AG08395 (cell line): ENCODE measurements around the gene KIFC1.
"Not testable (repeated sequence)": the region's sequence is repeated elsewhere in the genome, so short reads cannot be mapped to it uniquely, and the experiment has no call there.

Experiments used
- DNase-seq: peaks from one replicate; pipeline ENCODE4 v3.0.0; 2012; ENCODE audit warnings: mixed read lengths, low spot score

Gene KIFC1

DNA sequence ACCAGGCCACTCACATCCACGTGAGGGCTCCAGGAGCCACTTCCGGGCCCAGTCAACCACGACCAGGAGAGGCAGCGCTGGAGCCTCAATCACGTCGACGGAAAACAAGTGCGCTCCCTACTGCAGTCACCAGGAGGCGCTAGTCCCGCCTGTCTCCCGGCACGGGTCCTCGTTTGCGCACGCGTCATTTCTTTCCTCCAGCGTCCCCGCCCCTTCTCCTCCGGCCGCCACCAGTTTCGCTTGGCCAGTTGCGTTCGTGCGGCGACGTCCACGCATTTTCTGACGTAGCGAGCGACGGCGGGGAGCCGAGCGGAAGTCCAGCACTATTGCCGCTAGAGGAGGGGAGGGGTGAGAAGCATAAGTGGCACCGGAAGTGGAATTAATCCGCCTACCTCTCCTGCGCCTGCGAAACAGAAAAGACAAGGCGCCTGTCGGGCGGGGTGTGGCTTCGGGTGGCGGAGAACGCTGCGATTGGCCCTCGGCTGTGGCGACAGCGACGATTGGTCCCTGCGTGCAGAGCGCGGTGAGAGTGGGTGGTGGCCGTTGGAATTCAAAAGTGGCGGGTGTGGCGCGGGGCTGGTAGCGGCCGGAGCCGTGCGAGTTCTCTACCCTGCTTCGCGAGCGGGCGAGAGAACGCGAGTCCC, at the start of gene KIFC1:
Gene KIFC1, plus strand, starts transcription at position 546 of the 644 bp plus-strand sequence. CDS start 163 bp downstream, outside the sequence.
- peak; percentile 98 for DNase-seq

DNA sequence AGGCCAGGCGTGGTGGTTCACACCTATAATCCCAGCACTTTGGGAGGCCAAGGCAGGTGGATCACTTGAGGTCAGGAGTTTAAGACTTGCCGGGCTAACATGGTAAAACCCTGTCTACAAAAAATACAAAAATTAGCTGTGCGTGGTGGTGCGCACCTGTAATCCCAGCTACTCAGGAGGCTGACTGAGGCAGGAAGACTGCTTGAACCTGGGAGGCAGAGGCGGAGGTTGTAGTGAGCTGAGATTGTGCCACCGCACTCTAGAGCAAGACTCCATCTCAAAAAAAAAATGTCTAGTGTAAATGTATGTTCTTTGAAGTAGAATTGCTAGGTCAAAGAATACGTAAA, 48.0 kb upstream of the KIFC1 start:
- DNase-seq, result not testable (repeated sequence)

GRCh38 chr6:33343953-33344611, 47.5 kb upstream of the KIFC1 start:
- no peak for DNase-seq

DNA sequence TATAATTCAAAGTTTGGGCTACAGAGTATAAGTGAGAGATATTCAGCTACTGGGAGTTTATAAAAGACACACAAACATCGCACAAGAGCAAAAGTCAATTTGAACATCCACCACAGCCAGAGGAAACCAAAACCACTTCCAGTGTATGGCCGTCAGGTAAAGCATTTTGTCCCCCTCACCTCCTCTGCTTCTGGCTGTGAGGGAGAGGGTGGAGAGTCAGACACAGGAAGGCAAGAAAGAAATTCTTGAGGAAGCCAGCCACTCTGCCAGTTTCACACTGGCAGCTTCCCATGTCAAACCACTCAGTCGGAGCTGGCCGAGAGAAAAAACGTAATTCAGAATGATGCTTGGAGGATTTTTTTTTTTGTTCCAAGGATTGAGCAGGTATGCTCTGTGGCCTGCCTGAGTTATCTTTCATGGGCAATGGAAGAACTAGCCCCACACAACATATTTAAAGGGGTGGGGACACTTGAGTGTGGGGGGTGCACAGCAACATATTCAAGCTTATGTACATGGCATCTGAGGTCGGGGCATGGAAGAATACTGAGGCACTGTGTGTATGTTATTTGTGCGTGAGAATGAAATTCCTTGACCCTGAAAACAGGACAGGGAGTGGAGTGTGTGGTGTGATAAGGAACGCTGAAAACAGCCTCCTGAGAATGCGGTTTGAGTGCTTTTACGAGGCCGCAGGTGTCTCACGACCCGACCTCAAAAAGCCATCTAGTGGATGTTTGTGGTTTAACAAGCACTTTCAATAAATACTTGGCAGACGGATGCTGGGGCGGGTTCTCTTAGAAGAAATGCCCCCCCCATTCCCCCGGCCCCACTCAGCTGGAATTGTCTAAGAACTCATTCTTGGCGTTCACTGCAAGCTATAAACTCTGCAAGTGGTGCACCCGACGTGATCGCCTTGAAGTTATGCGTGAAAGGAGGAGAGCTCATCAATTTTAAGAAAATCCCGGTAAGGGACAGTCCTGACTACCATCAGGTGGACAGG, 46.6 kb upstream of the KIFC1 start:
- peak; percentile 67 for DNase-seq

GRCh38 chr6:33346972-33347371, 44.7 kb upstream of the KIFC1 start:
- not testable (repeated sequence) for DNase-seq

DNA sequence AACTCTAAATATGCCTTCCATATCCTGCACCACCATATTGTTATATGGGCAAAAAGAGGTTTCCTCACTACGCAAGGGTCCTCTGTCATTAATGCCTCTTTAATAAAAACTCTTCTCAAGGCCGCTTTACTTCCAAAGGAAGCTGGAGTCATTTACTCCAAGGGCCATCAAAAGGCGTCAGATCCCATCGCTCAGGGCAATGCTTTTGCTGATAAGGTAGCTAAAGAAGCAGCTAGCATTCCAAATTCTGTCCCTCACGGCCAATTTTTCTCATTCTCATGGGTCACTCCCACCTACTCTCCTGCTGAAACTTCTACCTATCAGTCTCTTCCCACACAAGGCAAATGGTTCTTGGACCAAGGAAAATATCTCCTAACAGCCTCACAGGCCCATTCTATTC, 43.8 kb upstream of the KIFC1 start:
- DNase-seq, result no peak

- not testable (repeated sequence) for DNase-seq
These were observed 35.8 kb upstream of the KIFC1 start for GRCh38 chr6:33355860-33356259.

- no peak for DNase-seq
These were observed 35.3 kb upstream of the KIFC1 start for GRCh38 chr6:33356295-33356694.

GRCh38 chr6:33357160-33357871, 34.3 kb upstream of the KIFC1 start:
- not testable (repeated sequence) for DNase-seq

DNA sequence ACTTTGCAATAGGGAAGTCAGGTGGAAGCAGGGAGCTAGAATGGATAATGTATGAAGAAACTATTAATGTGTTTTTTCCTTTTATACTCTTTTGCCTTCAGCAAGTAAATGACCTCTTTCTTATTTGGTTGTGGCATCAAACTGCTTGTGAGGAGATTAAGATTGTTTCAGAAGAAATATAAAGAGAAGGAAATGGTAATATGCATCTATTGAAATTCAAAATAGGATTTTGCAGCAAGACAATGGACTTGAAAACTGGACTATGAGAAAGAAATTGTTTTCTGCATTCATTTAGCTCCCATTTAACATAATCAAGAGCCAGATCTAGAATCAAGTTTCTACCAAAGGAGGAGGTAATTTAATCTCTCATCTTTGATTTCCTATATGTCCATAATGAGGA, 32.3 kb upstream of the KIFC1 start:
- no peak for DNase-seq

DNA sequence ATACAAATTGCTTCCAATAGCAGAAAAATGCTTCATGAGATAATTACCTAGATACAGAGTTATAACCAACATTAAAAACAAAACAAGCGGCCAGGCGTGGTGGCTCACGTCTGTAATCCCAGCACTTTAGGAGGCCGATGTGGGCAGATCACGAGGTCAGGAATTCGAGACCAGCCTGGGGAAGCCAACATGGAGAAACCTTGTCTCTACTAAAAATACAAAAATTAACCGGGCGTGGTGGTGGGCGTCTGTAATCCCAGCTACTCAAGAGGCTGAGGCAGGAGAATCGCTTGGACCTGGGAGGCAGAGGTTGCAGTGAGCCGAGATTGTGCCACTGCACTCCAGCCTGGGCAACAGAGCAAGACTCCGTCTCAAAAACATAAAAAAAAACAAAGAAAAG, 28.1 kb upstream of the KIFC1 start:
- DNase-seq, result not testable (repeated sequence)

DNA sequence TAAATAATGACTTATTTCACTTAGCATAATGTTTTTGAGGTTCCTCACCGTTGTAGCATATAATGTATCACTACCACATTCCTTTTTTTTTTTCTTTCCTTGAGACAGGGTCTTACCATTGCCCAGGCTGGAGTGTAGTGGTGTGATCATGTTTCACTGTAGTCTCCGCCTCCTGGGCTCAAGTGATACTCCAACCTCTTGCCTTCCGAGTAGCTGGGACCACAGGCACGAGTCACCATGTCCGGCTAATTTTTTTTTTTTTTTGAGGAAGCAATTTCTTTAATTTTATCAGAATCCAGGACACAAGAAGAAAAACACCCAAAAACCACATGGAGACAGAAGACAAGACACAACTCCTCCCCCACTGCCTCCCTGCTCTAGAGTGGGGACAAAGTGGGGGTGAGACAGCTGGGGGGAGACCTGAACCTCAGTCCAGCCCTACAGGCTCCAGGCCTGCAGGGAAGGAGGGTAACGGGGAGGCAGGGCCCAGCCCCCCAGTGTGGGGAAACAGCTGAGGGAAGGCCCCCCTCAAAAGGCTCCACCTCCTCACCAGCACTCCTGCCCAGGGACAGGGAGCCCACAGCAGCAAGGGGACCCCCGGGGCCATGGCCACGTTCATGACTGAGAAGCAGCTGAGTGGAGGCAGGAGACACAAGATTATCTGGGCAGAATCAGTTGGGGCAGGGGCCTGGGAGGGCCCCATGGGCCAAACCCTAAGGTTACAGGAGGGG, 27.0 kb upstream of the KIFC1 start:
- not testable (repeated sequence) for DNase-seq

GRCh38 chr6:33365206-33365971, 26.2 kb upstream of the KIFC1 start:
- not testable (repeated sequence) for DNase-seq

DNA sequence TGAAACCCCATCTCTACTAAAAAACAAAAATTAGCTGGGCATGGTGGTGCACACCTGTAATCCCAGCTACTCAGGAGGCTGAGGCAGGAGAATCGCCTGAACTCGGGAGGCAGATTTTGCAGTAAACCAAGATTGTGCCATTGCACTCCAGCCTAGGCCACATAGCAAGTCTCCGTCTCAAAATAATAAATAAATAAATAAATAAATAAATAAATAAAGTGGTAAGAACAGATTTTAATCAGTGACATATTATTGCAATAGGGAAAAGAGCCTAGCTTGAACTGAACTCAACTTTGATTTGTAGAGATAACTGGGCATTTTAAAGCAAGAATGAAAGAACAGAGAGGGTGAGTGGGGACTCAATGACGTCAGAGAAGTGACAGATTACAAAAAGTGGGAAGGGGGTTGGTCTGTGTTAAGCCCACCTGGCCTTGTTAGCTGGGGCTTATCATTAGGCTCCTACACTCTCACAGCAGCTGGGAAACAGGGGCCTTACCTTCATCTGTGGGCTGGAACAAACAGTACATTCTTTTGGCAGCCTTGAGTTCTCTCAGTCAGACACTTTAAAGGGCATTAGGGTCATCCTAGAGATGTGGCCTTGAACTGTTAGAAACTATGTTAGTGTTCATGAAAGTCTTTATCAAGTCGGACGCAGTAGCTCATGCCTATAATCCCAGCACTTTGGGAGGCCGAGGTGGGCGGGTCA, 24.5 kb upstream of the KIFC1 start:
- DNase-seq, result no peak

DNA sequence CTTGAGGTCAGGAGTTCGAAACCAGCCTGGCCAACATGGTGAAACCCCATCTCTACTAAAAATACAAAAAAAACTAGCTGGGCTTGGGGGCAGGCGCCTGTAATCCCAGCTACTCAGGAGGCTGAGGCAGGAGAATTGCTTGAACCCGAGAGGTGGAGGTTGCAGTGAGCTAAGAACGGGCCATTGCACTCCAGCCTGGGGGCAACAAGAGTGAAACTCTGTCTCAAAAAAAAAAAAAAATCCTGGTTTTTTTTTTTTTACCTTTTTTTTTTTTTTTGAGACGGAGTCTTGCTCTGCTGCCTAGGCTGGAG, 24.0 kb upstream of the KIFC1 start:
- not testable (repeated sequence) for DNase-seq

DNA sequence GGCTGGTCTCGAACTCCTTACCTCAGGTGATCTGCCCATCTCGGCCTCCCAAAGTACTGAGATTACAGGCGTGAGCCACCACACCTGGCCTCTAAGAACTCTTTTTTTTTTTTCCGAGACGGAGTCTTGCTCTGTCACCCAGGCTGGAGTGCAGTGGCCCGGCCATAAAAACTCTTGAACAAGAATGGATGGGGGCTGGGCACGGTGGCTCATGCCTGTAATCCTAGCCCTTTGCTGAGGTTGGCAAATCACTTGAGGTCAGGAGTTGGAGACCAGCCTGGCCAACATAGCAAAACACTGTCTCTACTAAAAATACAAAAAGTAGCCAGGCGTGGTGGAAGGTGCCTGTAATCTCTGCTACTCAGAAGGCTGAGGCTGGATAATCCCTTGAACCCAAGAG, 19.7 kb upstream of the KIFC1 start:
- DNase-seq, result not testable (repeated sequence)

DNA sequence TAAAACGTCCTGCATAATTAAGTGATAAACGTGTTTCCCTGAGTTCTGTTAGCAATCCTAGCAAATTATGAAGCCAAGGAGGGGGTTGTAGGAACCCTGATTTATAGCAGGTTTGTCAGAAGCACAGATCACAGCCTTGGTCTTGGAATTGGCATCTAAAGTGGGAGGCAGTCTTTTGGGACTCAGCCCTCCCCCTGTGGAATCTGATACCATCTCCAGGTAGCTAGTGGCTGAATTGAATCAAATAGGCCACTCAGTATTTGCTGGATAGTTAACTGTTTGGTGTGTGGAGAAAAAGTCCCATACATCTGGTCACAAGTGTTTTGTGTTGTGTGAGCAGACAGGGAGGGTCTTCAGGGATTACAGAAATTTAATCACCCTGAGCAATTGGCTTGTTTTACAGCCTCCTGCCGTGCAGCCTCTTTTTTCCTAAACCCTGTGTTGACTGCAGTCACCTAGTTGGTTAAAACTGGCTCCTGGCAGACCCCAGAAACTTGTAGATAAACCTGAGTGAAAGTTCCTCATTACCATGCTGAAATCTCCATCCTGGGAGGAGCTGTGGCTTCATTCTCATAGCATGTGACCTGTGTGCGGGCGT, 19.0 kb upstream of the KIFC1 start:
- no peak for DNase-seq

- no peak for DNase-seq
These were observed 17.4 kb upstream of the KIFC1 start for GRCh38 chr6:33373960-33374910.
